HEK293 (cell line): Measurements from ENCODE around the gene UBE2E1.

Experiments
- GLIS1 ChIP-seq: fragments of 450-650 bp; formaldehyde crosslinking; IDR thresholded peaks from 2 replicates; pipeline ENCODE4 v1.5.1; 2016; ENCODE audit warnings: missing biosample characterization, missing genetic modification characterization
- IKZF3 ChIP-seq: fragments of 450-650 bp; IDR thresholded peaks from 2 replicates; pipeline ENCODE4 v1.5.0; 2018; ENCODE audit warnings: missing biosample characterization, mild to moderate bottlenecking, missing genetic modification characterization, moderate library complexity
- ZEB2 ChIP-seq: fragments of 450-650 bp; formaldehyde crosslinking; IDR thresholded peaks from 2 replicates; pipeline ENCODE4 v1.5.1; 2016; ENCODE audit warnings: missing biosample characterization, missing genetic modification characterization
- ZFHX2 ChIP-seq: fragments of 450-650 bp; formaldehyde crosslinking; conservative IDR thresholded peaks from 2 replicates; pipeline ENCODE4 v1.5.1; 2016; ENCODE audit warnings: missing biosample characterization, missing genetic modification characterization
- ZFP37 ChIP-seq: fragments of 450-650 bp; formaldehyde crosslinking; IDR thresholded peaks from 2 replicates; pipeline ENCODE4 v1.5.1; 2016; ENCODE audit warnings: missing biosample characterization, missing genetic modification characterization
- ZNF133 ChIP-seq: fragments of 450-650 bp; formaldehyde crosslinking; IDR thresholded peaks from 2 replicates; pipeline ENCODE4 v1.5.1; 2016; ENCODE audit warnings: missing biosample characterization, missing genetic modification characterization
- ZNF155 ChIP-seq: fragments of 450-650 bp; formaldehyde crosslinking; IDR thresholded peaks from 2 replicates; pipeline ENCODE4 v1.5.1; 2016; ENCODE audit warnings: missing biosample characterization, missing genetic modification characterization
- ZNF174 ChIP-seq: fragments of 450-650 bp; formaldehyde crosslinking; IDR thresholded peaks from 2 replicates; pipeline ENCODE4 v1.5.0; 2017; ENCODE audit warnings: missing biosample characterization, mild to moderate bottlenecking, missing genetic modification characterization
- ZNF239 ChIP-seq: fragments of 450-650 bp; formaldehyde crosslinking; IDR thresholded peaks from 2 replicates; pipeline ENCODE4 v1.5.1; 2016; ENCODE audit warnings: missing biosample characterization, missing genetic modification characterization
- ZNF266 ChIP-seq: fragments of 450-650 bp; formaldehyde crosslinking; IDR thresholded peaks from 2 replicates; pipeline ENCODE4 v1.5.1; 2016; ENCODE audit warnings: missing biosample characterization, missing genetic modification characterization, low read depth
- ZNF292 ChIP-seq: fragments of 450-650 bp; formaldehyde crosslinking; IDR thresholded peaks from 2 replicates; pipeline ENCODE4 v1.5.1; 2016; ENCODE audit warnings: low read depth, missing biosample characterization, missing genetic modification characterization, borderline replicate concordance
- ZNF324 ChIP-seq: fragments of 450-650 bp; formaldehyde crosslinking; IDR thresholded peaks from 2 replicates; pipeline ENCODE4 v1.5.1; 2016; ENCODE audit warnings: missing biosample characterization, missing genetic modification characterization
- ZNF341 ChIP-seq: fragments of 450-650 bp; formaldehyde crosslinking; IDR thresholded peaks from 2 replicates; pipeline ENCODE4; 2016; ENCODE audit warnings: low read depth, missing biosample characterization, missing genetic modification characterization
- ZNF423 ChIP-seq: fragments of 450-650 bp; formaldehyde crosslinking; IDR thresholded peaks from 2 replicates; pipeline ENCODE4 v1.5.1; 2016; ENCODE audit warnings: missing biosample characterization, missing genetic modification characterization
- ZNF530 ChIP-seq: fragments of 450-650 bp; formaldehyde crosslinking; IDR thresholded peaks from 2 replicates; pipeline ENCODE4 v1.5.1; 2016; ENCODE audit warnings: low read depth, missing biosample characterization, missing genetic modification characterization
- ZNF555 ChIP-seq: fragments of 450-650 bp; formaldehyde crosslinking; conservative IDR thresholded peaks from 2 replicates; pipeline ENCODE4 v1.5.1; 2017; ENCODE audit warnings: missing biosample characterization, mild to moderate bottlenecking, missing genetic modification characterization, inconsistent platforms
- ZNF600 ChIP-seq: fragments of 450-650 bp; formaldehyde crosslinking; IDR thresholded peaks from 2 replicates; pipeline ENCODE4 v1.5.1; 2016; ENCODE audit warnings: missing biosample characterization, missing genetic modification characterization
- ZNF624 ChIP-seq: fragments of 450-650 bp; formaldehyde crosslinking; IDR thresholded peaks from 2 replicates; pipeline ENCODE4 v1.5.1; 2017; ENCODE audit warnings: missing biosample characterization, missing genetic modification characterization
- ZNF660 ChIP-seq: fragments of 450-650 bp; IDR thresholded peaks from 2 replicates; pipeline ENCODE4 v1.5.1; 2018; ENCODE audit warnings: missing biosample characterization, mild to moderate bottlenecking, missing genetic modification characterization
- ZNF670 ChIP-seq: fragments of 450-650 bp; formaldehyde crosslinking; IDR thresholded peaks from 2 replicates; pipeline ENCODE4 v1.5.1; 2016; ENCODE audit warnings: missing biosample characterization, missing genetic modification characterization, low read depth
- ZNF701 ChIP-seq: fragments of 450-650 bp; formaldehyde crosslinking; IDR thresholded peaks from 2 replicates; pipeline ENCODE4 v1.5.1; 2016; ENCODE audit warnings: missing biosample characterization, missing genetic modification characterization
- ZNF707 ChIP-seq: fragments of 450-650 bp; formaldehyde crosslinking; IDR thresholded peaks from 2 replicates; pipeline ENCODE4 v1.5.1; 2016; ENCODE audit warnings: missing biosample characterization, missing genetic modification characterization
- ZNF76 ChIP-seq: fragments of 450-650 bp; formaldehyde crosslinking; IDR thresholded peaks from 2 replicates; pipeline ENCODE4; 2016; ENCODE audit warnings: low read depth, missing biosample characterization, missing genetic modification characterization, borderline replicate concordance
- ZNF791 ChIP-seq: fragments of 450-650 bp; formaldehyde crosslinking; IDR thresholded peaks from 2 replicates; pipeline ENCODE4 v1.5.1; 2016; ENCODE audit warnings: missing biosample characterization, missing genetic modification characterization
- ZXDB ChIP-seq: fragments of 450-650 bp; formaldehyde crosslinking; IDR thresholded peaks from 2 replicates; pipeline ENCODE4 v1.5.1; 2016; ENCODE audit warnings: missing biosample characterization, missing genetic modification characterization
- TF ChIP-seq, protein P1 (sequence below): fragments of 450-650 bp; formaldehyde crosslinking; IDR thresholded peaks from 2 replicates; pipeline ENCODE4 v1.5.1; 2016; ENCODE audit warnings: missing biosample characterization, missing genetic modification characterization
- TF ChIP-seq, protein P2 (sequence below): fragments of 450-650 bp; formaldehyde crosslinking; IDR thresholded peaks from 2 replicates; pipeline ENCODE4 v1.5.1; 2016; ENCODE audit warnings: missing biosample characterization, missing genetic modification characterization
- TF ChIP-seq, protein P3 (sequence below): fragments of 450-650 bp; formaldehyde crosslinking; IDR thresholded peaks from 2 replicates; pipeline ENCODE4 v1.5.1; 2017; ENCODE audit warnings: missing biosample characterization, missing genetic modification characterization
- TF ChIP-seq, protein P4 (sequence below): fragments of 450-650 bp; formaldehyde crosslinking; IDR thresholded peaks from 2 replicates; pipeline ENCODE4 v1.5.1; 2017; ENCODE audit warnings: missing biosample characterization, missing genetic modification characterization
- TF ChIP-seq, protein P5 (sequence below): fragments of 450-650 bp; formaldehyde crosslinking; IDR thresholded peaks from 2 replicates; pipeline ENCODE4 v1.5.1; 2016; ENCODE audit warnings: missing biosample characterization, missing genetic modification characterization
- TF ChIP-seq, protein P6 (sequence below): fragments of 450-650 bp; formaldehyde crosslinking; IDR thresholded peaks from 2 replicates; pipeline ENCODE4 v1.5.1; 2016; ENCODE audit warnings: missing biosample characterization, missing genetic modification characterization

Gene UBE2E1

DNA sequence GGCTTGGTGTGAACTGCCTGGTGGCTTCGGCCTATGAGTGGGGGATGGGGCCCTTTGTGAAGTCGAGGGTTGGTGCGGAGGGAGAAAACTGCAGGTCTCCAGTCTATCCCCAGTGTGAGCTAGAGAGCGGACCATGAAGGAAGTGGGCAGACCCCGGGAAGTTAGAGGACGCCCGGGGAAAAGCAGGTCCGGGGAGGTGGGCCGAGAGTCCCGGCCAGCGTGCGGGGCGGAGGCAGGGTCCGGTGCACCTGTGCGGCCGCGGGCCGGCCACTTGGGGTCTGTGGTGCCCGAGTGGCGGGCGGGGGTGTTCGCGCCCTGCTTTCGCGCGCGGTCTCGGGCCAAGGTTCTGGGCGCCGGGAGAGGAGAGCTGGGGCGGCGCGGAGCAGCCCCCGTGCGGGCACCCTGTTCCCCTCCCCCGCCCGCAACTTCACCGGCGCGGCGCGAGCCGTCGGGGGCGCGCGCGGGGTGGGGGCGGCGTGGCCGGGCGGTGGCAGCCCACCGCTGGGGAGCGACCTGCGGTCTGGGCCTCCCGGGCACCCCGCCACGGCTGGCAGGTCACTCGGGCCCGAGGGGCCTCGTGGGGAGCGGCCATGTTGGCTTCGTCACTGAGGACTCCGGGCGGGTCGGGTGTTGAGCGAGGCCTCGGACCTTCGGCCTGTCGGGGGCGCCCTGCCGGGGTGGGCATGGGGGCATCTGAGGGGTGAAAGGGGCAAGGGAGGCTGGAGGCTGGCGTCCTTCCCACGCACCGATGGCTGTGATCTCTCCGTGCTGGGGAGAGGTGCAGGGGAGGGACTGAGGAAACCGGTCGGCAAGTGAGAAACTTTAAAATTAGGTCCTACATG, 4.8 kb downstream of the UBE2E1 start (continued):
- TF ChIP-seq ZEB2 (tag by site-specific recombination) = peak; percentile 66
- no peak for TF ChIP-seq ZNF707 (tag by site-specific recombination)
- no peak for TF ChIP-seq ZNF701 (tag by site-specific recombination)
- TF ChIP-seq ZNF133 (tag by site-specific recombination) = no peak
- TF ChIP-seq, protein P1, sequence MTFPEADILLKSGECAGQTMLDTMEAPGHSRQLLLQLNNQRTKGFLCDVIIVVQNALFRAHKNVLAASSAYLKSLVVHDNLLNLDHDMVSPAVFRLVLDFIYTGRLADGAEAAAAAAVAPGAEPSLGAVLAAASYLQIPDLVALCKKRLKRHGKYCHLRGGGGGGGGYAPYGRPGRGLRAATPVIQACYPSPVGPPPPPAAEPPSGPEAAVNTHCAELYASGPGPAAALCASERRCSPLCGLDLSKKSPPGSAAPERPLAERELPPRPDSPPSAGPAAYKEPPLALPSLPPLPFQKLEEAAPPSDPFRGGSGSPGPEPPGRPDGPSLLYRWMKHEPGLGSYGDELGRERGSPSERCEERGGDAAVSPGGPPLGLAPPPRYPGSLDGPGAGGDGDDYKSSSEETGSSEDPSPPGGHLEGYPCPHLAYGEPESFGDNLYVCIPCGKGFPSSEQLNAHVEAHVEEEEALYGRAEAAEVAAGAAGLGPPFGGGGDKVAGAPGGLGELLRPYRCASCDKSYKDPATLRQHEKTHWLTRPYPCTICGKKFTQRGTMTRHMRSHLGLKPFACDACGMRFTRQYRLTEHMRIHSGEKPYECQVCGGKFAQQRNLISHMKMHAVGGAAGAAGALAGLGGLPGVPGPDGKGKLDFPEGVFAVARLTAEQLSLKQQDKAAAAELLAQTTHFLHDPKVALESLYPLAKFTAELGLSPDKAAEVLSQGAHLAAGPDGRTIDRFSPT (tag by site-specific recombination) = peak; percentile 97
- peak; percentile 63 for TF ChIP-seq ZFHX2 (tag by site-specific recombination)
- TF ChIP-seq, protein P2, sequence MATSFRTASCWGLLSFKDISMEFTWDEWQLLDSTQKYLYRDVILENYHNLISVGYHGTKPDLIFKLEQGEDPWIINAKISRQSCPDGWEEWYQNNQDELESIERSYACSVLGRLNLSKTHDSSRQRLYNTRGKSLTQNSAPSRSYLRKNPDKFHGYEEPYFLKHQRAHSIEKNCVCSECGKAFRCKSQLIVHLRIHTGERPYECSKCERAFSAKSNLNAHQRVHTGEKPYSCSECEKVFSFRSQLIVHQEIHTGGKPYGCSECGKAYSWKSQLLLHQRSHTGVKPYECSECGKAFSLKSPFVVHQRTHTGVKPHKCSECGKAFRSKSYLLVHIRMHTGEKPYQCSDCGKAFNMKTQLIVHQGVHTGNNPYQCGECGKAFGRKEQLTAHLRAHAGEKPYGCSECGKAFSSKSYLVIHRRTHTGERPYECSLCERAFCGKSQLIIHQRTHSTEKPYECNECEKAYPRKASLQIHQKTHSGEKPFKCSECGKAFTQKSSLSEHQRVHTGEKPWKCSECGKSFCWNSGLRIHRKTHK (tag by site-specific recombination) = no peak
- no peak; the same call in 1 of the 2 replicates for TF ChIP-seq ZNF76 (tag by site-specific recombination)
- TF ChIP-seq ZNF174 (tag by site-specific recombination) = no peak
- peak; percentile 15; the same call in 1 of the 2 replicates for TF ChIP-seq ZNF660 (tag by site-specific recombination)
- TF ChIP-seq ZNF791 (tag by site-specific recombination) = no peak
- no peak for TF ChIP-seq GLIS1 (tag by site-specific recombination)
- 0 out of 2 replicates have a peak, but pooled peaks have one; percentile 37 for TF ChIP-seq ZNF341 (tag by site-specific recombination)
- TF ChIP-seq ZNF423 (tag by site-specific recombination) = no peak
- TF ChIP-seq ZNF600 (tag by site-specific recombination) = peak; percentile 57
- TF ChIP-seq ZNF555 (tag by site-specific recombination) = no peak
- no peak for TF ChIP-seq ZNF266
- no peak for TF ChIP-seq ZNF292
- TF ChIP-seq, protein P3, sequence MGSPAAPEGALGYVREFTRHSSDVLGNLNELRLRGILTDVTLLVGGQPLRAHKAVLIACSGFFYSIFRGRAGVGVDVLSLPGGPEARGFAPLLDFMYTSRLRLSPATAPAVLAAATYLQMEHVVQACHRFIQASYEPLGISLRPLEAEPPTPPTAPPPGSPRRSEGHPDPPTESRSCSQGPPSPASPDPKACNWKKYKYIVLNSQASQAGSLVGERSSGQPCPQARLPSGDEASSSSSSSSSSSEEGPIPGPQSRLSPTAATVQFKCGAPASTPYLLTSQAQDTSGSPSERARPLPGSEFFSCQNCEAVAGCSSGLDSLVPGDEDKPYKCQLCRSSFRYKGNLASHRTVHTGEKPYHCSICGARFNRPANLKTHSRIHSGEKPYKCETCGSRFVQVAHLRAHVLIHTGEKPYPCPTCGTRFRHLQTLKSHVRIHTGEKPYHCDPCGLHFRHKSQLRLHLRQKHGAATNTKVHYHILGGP (tag by site-specific recombination) = no peak
- peak; percentile 58 for TF ChIP-seq ZXDB (tag by site-specific recombination)
- no peak for TF ChIP-seq ZNF239
- TF ChIP-seq, protein P4, sequence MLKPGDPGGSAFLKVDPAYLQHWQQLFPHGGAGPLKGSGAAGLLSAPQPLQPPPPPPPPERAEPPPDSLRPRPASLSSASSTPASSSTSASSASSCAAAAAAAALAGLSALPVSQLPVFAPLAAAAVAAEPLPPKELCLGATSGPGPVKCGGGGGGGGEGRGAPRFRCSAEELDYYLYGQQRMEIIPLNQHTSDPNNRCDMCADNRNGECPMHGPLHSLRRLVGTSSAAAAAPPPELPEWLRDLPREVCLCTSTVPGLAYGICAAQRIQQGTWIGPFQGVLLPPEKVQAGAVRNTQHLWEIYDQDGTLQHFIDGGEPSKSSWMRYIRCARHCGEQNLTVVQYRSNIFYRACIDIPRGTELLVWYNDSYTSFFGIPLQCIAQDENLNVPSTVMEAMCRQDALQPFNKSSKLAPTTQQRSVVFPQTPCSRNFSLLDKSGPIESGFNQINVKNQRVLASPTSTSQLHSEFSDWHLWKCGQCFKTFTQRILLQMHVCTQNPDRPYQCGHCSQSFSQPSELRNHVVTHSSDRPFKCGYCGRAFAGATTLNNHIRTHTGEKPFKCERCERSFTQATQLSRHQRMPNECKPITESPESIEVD = no peak
- TF ChIP-seq, protein P5, sequence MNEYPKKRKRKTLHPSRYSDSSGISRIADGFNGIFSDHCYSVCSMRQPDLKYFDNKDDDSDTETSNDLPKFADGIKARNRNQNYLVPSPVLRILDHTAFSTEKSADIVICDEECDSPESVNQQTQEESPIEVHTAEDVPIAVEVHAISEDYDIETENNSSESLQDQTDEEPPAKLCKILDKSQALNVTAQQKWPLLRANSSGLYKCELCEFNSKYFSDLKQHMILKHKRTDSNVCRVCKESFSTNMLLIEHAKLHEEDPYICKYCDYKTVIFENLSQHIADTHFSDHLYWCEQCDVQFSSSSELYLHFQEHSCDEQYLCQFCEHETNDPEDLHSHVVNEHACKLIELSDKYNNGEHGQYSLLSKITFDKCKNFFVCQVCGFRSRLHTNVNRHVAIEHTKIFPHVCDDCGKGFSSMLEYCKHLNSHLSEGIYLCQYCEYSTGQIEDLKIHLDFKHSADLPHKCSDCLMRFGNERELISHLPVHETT (tag by site-specific recombination) = 0 out of 2 replicates have a peak, but pooled peaks have one; percentile 11
- no peak for TF ChIP-seq ZNF670 (tag by site-specific recombination)
- peak; percentile 63; the same call in 1 of the 2 replicates for TF ChIP-seq ZNF324
- TF ChIP-seq ZNF624 (tag by site-specific recombination) = no peak
- peak; percentile 4; the same call in 1 of the 2 replicates for TF ChIP-seq IKZF3
- TF ChIP-seq ZFP37 = peak; percentile 58; the same call in 1 of the 2 replicates
- TF ChIP-seq, protein P6, sequence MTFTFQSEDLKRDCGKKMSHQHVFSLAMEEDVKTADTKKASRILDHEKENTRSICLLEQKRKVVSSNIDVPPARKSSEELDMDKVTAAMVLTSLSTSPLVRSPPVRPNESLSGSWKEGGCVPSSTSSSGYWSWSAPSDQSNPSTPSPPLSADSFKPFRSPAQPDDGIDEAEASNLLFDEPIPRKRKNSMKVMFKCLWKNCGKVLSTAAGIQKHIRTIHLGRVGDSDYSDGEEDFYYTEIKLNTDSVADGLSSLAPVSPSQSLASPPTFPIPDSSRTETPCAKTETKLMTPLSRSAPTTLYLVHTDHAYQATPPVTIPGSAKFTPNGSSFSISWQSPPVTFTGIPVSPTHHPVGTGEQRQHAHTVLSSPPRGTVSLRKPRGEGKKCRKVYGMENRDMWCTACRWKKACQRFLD (tag by site-specific recombination) = no peak
- no peak for TF ChIP-seq ZNF530 (tag by site-specific recombination)
- TF ChIP-seq ZNF155 (tag by site-specific recombination) = no peak
